Measurements from ENCODE around the gene CNGA4.

- TF ChIP-seq POLR2AphosphoS5 (IDR thresholded peaks at IDR 0.05; ENCODE audit: borderline replicate concordance, low read depth, low read length): no peak
- no peak for TF ChIP-seq EZH2 (IDR thresholded peaks at IDR 0.05)
- no peak for TF ChIP-seq FOXP2 (optimal IDR thresholded peaks at IDR 0.05; ENCODE audit: control extremely low read depth, extremely low read length, insufficient read depth)
These were observed 22.4 kb upstream of the CNGA4 start for GRCh38 chr11:6216501-6216900.
